PC-3 (cell line): ENCODE results near the gene GPC5.

Experiments used
- EZH2 ChIP-seq: fragments of 300-600 bp; sonication (generic); IDR thresholded peaks from one replicate; pipeline ENCODE4 v1.6.1; 2017; ENCODE audit warnings: antibody characterized with exemption, mild to moderate bottlenecking, low read length; ENCODE audit not compliant: unreplicated experiment
- TF ChIP-seq, protein P1 (sequence below): fragments of 300-600 bp; sonication (generic); conservative IDR thresholded peaks from 2 replicates; pipeline ENCODE4 v1.5.1; 2017; ENCODE audit warnings: antibody characterized with exemption, low read depth, mild to moderate bottlenecking, low read length

DNA sequence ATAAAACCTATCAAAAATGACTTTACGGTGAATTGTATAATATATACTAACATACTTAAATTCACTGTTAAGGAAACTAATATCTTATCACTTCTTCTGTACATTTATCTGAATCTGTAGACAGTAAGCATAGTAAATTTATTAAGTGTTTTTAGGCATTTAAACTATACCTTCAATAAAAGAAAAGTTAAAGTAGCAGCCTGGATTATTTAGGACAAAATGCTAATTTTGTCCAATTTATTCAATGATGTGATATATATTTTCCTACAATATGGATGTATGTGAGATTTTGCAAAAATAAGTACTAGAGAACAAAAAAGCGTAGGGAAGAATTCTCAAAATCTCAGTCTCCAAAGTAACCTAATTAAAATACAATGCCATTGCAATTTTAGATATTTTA, 299.9 kb downstream of the GPC5 start:
- TF ChIP-seq, protein P1, sequence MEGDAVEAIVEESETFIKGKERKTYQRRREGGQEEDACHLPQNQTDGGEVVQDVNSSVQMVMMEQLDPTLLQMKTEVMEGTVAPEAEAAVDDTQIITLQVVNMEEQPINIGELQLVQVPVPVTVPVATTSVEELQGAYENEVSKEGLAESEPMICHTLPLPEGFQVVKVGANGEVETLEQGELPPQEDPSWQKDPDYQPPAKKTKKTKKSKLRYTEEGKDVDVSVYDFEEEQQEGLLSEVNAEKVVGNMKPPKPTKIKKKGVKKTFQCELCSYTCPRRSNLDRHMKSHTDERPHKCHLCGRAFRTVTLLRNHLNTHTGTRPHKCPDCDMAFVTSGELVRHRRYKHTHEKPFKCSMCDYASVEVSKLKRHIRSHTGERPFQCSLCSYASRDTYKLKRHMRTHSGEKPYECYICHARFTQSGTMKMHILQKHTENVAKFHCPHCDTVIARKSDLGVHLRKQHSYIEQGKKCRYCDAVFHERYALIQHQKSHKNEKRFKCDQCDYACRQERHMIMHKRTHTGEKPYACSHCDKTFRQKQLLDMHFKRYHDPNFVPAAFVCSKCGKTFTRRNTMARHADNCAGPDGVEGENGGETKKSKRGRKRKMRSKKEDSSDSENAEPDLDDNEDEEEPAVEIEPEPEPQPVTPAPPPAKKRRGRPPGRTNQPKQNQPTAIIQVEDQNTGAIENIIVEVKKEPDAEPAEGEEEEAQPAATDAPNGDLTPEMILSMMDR = no peak
- TF ChIP-seq EZH2 = no peak
